A549 (cell line): ENCODE results near the gene SKA3. TPM values are rescaled to one million over a fixed set of nuclear protein-coding genes. Genes with fewer than 3 reads are reported as not detected.

Experiments
- ATAC-seq, 2 experiments: fragments of 200-7000 bp in 1 of 2; fragments of >200 bp in 1 of 2; cut with Nextera tagmentation in 1 of 2; cut with Tn5 transposase in 1 of 2; 3 replicates each; pipeline versions ENCODE4 v1.8.0 to v1.9.1; 2018 to 2020; ENCODE audit warnings: mild to moderate bottlenecking in 1 of 2, moderate library complexity in 1 of 2
- CTCF ChIA-PET: fragments of 300-600 bp; sonication (Branson Sonifier 250); formaldehyde crosslinking; extraction: SDS; loops from one replicate; lab custom pipeline; 2021; ENCODE audit warnings: antibody characterized with exemption, inconsistent platforms; lab: Yijun Ruan, JAX
- POLR2A ChIA-PET: fragments of 350-600 bp; formaldehyde crosslinking; extraction: SDS; loops from one replicate; lab custom pipeline; 2021; ENCODE audit warnings: antibody characterized with exemption, inconsistent platforms; lab: Yijun Ruan, JAX
- DNase-seq, 2 experiments: peaks; one replicate each; pipeline versions ENCODE4 v3.0.0 to v3.0.0-alpha.2; 2011 to 2016; ENCODE audit warnings: low read depth in 1 of 2, low spot score in 1 of 2
- FAIRE-seq: peaks from 2 replicates; lab custom pipeline; 2011; peaks lifted over from hg19 to GRCh38; lab: Jason Lieb, UNC
- H3K27ac ChIP-seq, 2 experiments: fragments of >200 bp; sonication (Bioruptor Twin); formaldehyde crosslinking; 3 replicates each; pipeline ENCODE4 v1.5.1; 2016 to 2017
- H3K4me1 ChIP-seq: fragments of >200 bp; sonication (Bioruptor Twin); formaldehyde crosslinking; 3 replicates; pipeline ENCODE4 v1.6.1; 2016
- H3K4me2 ChIP-seq: fragments of >200 bp; sonication (Bioruptor Twin); formaldehyde crosslinking; 3 replicates; pipeline ENCODE4 v1.6.1; 2016
- H3K4me3 ChIP-seq: fragments of >200 bp; sonication (Bioruptor Twin); formaldehyde crosslinking; 3 replicates; pipeline ENCODE4 v1.5.1; 2016
- H3K9me3 ChIP-seq: fragments of >200 bp; sonication (Bioruptor Twin); formaldehyde crosslinking; 3 replicates; pipeline ENCODE4 v1.6.1; 2016
- CEBPB ChIP-seq, 2 experiments: fragments of >200 bp in 1 of 2; sonication (Bioruptor Twin) in 1 of 2; formaldehyde crosslinking in 1 of 2; IDR thresholded peaks; 2 replicates each; pipeline ENCODE4 v1.6.1; 2012 to 2016
- CTCF ChIP-seq: fragments of >200 bp; sonication (Bioruptor Twin); formaldehyde crosslinking; IDR thresholded peaks from 3 replicates; pipeline ENCODE4 v1.5.1; 2016
- EHMT2 ChIP-seq: fragments of 200-600 bp; sonication (generic); IDR thresholded peaks from 2 replicates; pipeline ENCODE4 v1.6.1; 2016; ENCODE audit warnings: antibody characterized with exemption, low read depth, mild to moderate bottlenecking, moderate library complexity
- ESRRA ChIP-seq: fragments of 150-350 bp; IDR thresholded peaks from 2 replicates; pipeline ENCODE4 v1.6.1; 2014; ENCODE audit warnings: mild to moderate bottlenecking, low read length, borderline replicate concordance
- FOSB ChIP-seq: fragments of 250-450 bp; sonication (Bioruptor Pico); IDR thresholded peaks from 2 replicates; pipeline ENCODE4 v1.5.0; 2020; ENCODE audit warnings: mild to moderate bottlenecking, moderate library complexity
- GATA3 ChIP-seq: IDR thresholded peaks from 2 replicates; pipeline ENCODE4 v1.6.1; 2012; ENCODE audit warnings: borderline replicate concordance
- HDAC2 ChIP-seq: fragments of 200-600 bp; sonication (generic); IDR thresholded peaks from 2 replicates; pipeline ENCODE4 v1.6.1; 2016
- HES2 ChIP-seq: fragments of >200 bp; sonication (Bioruptor Twin); formaldehyde crosslinking; IDR thresholded peaks from 2 replicates; pipeline ENCODE4 v1.6.1; 2016
- HEYL ChIP-seq: fragments of 250-450 bp; sonication (Bioruptor Pico); IDR thresholded peaks from 2 replicates; pipeline ENCODE4 v1.8.0; 2021; ENCODE audit warnings: mild to moderate bottlenecking, moderate library complexity
- HOXB13 ChIP-seq: fragments of 250-450 bp; sonication (Bioruptor Pico); IDR thresholded peaks from 2 replicates; pipeline ENCODE4 v1.5.0; 2020; ENCODE audit warnings: low read depth, mild to moderate bottlenecking, moderate library complexity
- HOXB5 ChIP-seq: fragments of 250-450 bp; sonication (Bioruptor Pico); IDR thresholded peaks from 2 replicates; pipeline ENCODE4 v1.5.0; 2020; ENCODE audit warnings: mild to moderate bottlenecking, moderate library complexity
- MAZ ChIP-seq: fragments of 150-350 bp; IDR thresholded peaks from 2 replicates; pipeline ENCODE4 v1.6.1; 2014; ENCODE audit warnings: antibody characterized with exemption, low read depth, low read length, borderline replicate concordance
- NR3C1 ChIP-seq: fragments of >200 bp; sonication (Bioruptor Twin); formaldehyde crosslinking; IDR thresholded peaks from 3 replicates; pipeline ENCODE4 v1.6.1; 2017
- POLR2A ChIP-seq: IDR thresholded peaks from 2 replicates; pipeline ENCODE4 v1.6.1; 2012; ENCODE audit warnings: mild to moderate bottlenecking, low read length
- RARB ChIP-seq: fragments of 250-450 bp; sonication (Bioruptor Pico); IDR thresholded peaks from 2 replicates; pipeline ENCODE4 v1.8.0; 2021; ENCODE audit warnings: mild to moderate bottlenecking, moderate library complexity
- RCOR1 ChIP-seq: fragments of 150-350 bp; IDR thresholded peaks from 2 replicates; pipeline ENCODE4 v1.6.1; 2014; ENCODE audit warnings: antibody characterized with exemption, low read length, low read depth
- REST ChIP-seq: fragments of 200-600 bp; sonication (generic); IDR thresholded peaks from 2 replicates; pipeline ENCODE4 v1.6.1; 2016; ENCODE audit warnings: antibody characterized with exemption, mild to moderate bottlenecking, moderate library complexity
- SMC3 ChIP-seq: fragments of >200 bp; sonication (Bioruptor Twin); formaldehyde crosslinking; IDR thresholded peaks from 3 replicates; pipeline ENCODE4 v1.6.1; 2018; ENCODE audit warnings: inconsistent platforms
- SREBF2 ChIP-seq: fragments of 450-650 bp; IDR thresholded peaks from 2 replicates; pipeline ENCODE4 v1.6.1; 2014; ENCODE audit warnings: mild to moderate bottlenecking, moderate library complexity
- TP53 ChIP-seq: fragments of 250-450 bp; sonication (Bioruptor Pico); IDR thresholded peaks from 2 replicates; pipeline ENCODE4 v1.5.0; 2021; ENCODE audit warnings: mild to moderate bottlenecking, moderate library complexity
- ZSCAN20 ChIP-seq: fragments of 250-450 bp; sonication (Bioruptor Pico); IDR thresholded peaks from 2 replicates; pipeline ENCODE4 v1.8.0; 2022; ENCODE audit warnings: mild to moderate bottlenecking, moderate library complexity
- WGBS: methylation state at CpG from one replicate; pipeline ENCODE4 v1.1.6; 2017; ENCODE audit errors: missing lambda C conversion rate; 5-methylcytosine and 5-hydroxymethylcytosine counted together
- polyA plus RNA-seq, 4 experiments: library from polyadenylated mRNA; depleted of rRNA in 3 of 4; stranded (reverse); fragments of >200 nt; fragmentation: RNase III in 1 of 4; extraction: RNeasy Plus Mini Kit Qiagen cat#74134 plus additional on column Dnase treatment in 1 of 4; gene quantifications; 2 replicates in 3 of 4; 3 replicates in 1 of 4; pipeline ENCODE4 v1.2.3, GENCODE V29; 2011 to 2017

The SKA3 gene
- polyA plus RNA-seq, 2 of the 4 experiments (the other 2 are of a cell fraction) = 13.5 to 19.2 TPM

- POLR2A ChIA-PET = no interaction called here
- no peak for FAIRE-seq
- Histone ChIP-seq H3K27ac (no peak overlapping the region), H3K4me2 (no peak overlapping the region), H3K4me3 (no peak overlapping the region), H3K4me1 (no peaks in the 10 kb centered on the region)
- 71% methylated on average over 2 of the region's 2 CpGs for WGBS
- TF ChIP-seq CTCF = no peak
- TF ChIP-seq HES2 = no peak
- TF ChIP-seq HEYL (CRISPR knock-in tag) = no peak
- no peak for TF ChIP-seq NR3C1
- no peak for TF ChIP-seq SREBF2
- TF ChIP-seq ZSCAN20 (CRISPR knock-in tag) = no peak
- TF ChIP-seq HDAC2 = no peak
- no peak for TF ChIP-seq TP53 (CRISPR knock-in tag)
- no peak for TF ChIP-seq CEBPB (IDR thresholded peaks at IDR 0.05)
- no peak for TF ChIP-seq HOXB13 (CRISPR knock-in tag)
- TF ChIP-seq, all 56 proteins: peak for 0
- DNase-seq (no peak), ATAC-seq (no peak)
- CTCF ChIA-PET = interaction anchor here (1.7 to 2.6 kb wide), 2 partner anchors 9 to 17 kb away, joined by 3 to 7 read pairs; no protein-coding TSS in a partner anchor
- H3K9me3 ChIP-seq = no peaks in the 10 kb centered on the region
These were observed 56.8 kb downstream of the SKA3 start for GRCh38 chr13:21119526-21119925.

GRCh38 chr13:21118180-21118579, 58.2 kb downstream of the SKA3 start:
- CTCF ChIA-PET = interaction anchor here (0.6 to 2.6 kb wide), 3 partner anchors 11 to 175 kb away, joined by 3 to 7 read pairs (median 4); no protein-coding TSS in a partner anchor
- no peaks in the 10 kb centered on the region for H3K9me3 ChIP-seq
- POLR2A ChIA-PET = no interaction called here
- no peaks in the 10 kb centered on the region for H3K4me1 ChIP-seq
- 86% methylated on average over 5 of the region's 5 CpGs for WGBS
- FAIRE-seq (no peak), ATAC-seq (no peak), DNase-seq (no peak)
- H3K4me3 ChIP-seq = no peak overlapping the region
- no peak overlapping the region for H3K27ac ChIP-seq
- TF ChIP-seq RARB = no peak
- no peak for TF ChIP-seq POLR2A
- no peak for TF ChIP-seq ESRRA
- no peak for TF ChIP-seq SREBF2
- no peak for TF ChIP-seq HDAC2
- TF ChIP-seq MAZ = no peak
- no peak for TF ChIP-seq CTCF
- TF ChIP-seq RCOR1 = no peak
- TF ChIP-seq EHMT2 = no peak
- no peak for TF ChIP-seq GATA3
- no peak for TF ChIP-seq REST
- TF ChIP-seq FOSB = no peak
- no peak for TF ChIP-seq TP53 (CRISPR knock-in tag)
- no peak for TF ChIP-seq HOXB5 (CRISPR knock-in tag)
- TF ChIP-seq SMC3 = no peak
- no peak overlapping the region for H3K4me2 ChIP-seq
